Measurements from ENCODE around the gene PSMG3.

Gene PSMG3

DNA sequence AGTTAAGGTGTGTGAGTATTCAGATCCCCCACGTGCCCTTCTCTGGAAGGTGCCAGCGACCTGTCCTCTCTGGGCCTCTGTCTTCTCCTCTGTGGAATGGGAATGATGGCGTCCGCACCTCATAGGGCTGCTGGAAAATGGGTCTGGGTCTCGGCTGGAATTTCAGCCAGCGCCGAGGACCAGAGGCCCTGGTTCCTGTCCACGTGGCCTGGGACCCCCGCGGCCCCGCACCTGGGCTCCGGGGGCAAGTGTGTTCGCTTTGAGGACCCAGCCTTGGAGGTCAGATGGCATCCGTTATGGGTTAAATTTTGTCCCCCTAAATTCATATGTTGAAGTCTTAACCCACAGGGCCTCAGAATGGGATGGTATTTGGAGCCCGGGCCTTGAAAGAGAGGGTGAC, 32.6 kb upstream of the PSMG3 start:
- TF ChIP-seq, protein P1, sequence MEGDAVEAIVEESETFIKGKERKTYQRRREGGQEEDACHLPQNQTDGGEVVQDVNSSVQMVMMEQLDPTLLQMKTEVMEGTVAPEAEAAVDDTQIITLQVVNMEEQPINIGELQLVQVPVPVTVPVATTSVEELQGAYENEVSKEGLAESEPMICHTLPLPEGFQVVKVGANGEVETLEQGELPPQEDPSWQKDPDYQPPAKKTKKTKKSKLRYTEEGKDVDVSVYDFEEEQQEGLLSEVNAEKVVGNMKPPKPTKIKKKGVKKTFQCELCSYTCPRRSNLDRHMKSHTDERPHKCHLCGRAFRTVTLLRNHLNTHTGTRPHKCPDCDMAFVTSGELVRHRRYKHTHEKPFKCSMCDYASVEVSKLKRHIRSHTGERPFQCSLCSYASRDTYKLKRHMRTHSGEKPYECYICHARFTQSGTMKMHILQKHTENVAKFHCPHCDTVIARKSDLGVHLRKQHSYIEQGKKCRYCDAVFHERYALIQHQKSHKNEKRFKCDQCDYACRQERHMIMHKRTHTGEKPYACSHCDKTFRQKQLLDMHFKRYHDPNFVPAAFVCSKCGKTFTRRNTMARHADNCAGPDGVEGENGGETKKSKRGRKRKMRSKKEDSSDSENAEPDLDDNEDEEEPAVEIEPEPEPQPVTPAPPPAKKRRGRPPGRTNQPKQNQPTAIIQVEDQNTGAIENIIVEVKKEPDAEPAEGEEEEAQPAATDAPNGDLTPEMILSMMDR (IDR thresholded peaks at IDR 0.05; ENCODE audit: low read depth, low read length): no peak
- H3K4me3 ChIP-seq (ENCODE audit: low read depth, low read length): no peak overlapping the region

DNA sequence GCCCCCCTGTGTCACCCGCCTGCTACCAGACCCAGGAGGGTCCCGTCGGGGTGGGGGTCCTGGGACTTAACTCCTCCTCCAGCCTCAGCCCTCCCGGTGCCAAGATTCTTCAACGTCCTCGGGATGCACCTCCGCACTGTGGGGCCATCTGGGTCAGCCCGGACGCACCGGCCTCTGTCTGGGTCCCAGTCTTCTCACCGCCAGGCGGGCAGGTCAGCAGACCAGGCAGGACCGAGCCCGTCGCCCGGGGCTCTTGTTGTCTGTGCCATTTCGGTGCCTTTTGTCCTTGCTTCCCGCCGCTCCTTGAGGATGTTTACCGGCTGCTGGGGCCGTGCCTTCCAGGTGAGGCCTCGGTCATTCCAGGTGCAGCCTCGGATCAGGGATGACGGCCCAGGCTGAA, 32.1 kb upstream of the PSMG3 start:
- TF ChIP-seq, protein P1 (IDR thresholded peaks at IDR 0.05; ENCODE audit: low read depth, low read length): no peak
- no peak overlapping the region for H3K4me3 ChIP-seq (ENCODE audit: low read depth, low read length)

DNA sequence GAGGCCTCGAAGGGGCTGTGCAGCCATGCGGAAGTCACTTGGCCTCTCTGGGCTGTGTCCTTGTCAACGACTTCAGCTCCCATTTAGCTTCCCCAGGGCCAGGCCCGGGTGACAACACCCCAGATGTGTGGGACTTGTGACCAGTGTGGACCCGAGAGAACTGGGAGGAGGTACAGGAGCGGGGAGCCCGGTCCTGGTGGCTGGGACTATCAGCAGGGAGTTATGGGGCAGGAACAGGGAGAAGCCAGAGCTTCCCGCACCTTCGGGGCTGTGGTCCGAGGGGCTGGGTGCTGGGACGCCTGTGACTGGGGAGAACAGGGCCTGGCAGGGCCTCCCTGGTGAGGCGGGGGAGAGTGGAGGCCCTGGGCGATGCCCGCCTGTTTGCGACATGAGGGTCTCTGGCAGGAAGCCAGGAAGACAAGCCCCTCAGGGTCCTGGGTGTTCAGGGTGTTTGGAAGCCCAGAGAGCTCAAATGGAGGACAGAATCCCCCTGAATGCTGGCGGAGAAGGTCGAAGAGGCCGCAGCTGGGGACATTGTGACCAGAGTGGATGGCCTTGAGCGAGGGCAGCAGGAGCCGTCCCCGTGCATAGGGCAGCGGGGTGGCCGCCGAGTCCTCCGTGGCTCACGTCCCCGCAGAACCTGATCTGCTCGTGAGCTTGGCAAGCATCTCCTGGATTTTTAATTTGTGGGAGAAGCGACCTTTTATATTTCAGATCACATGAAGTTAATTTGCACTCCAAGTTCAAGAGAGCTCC, 30.0 kb upstream of the PSMG3 start:
- TF ChIP-seq, protein P1 (IDR thresholded peaks at IDR 0.05; ENCODE audit: low read depth, low read length): no peak
- no peak overlapping the region for H3K4me3 ChIP-seq (ENCODE audit: low read depth, low read length)

DNA sequence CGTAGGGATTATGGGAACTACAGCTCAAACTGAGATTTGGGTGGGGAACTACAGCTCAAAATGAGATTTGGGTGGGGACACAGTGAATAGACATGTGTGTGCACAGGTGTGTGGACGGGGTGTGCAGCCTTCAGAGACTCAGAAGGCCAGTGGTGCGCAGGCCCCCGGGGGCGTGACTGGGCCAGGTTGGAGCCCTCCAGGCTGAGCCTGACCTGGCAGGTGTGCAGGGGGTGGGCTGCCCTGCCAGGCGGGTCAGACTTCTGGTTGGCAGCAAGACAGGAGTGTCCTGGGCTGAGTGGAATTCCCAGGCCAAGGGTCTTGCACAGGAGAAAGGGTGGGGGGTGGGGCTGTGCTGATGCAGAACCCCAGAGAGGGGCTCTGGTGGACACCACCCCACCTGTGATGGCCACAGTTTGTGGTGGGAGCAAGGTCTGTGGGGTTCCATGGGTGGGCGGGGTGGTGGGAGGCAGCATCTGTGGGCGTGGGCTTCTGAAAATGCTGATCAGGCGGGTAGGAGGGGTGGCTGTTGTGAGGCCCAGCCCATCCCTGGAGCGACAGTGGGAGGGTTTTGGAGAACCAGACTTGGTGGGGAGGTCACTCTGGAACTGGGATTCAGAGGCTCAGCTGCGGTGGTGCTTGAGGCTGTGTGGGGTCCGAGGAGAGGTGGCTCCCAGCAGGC, 29.3 kb upstream of the PSMG3 start:
- no peak overlapping the region for H3K4me3 ChIP-seq (ENCODE audit: low read depth, low read length)
- TF ChIP-seq, protein P1 (IDR thresholded peaks at IDR 0.05; ENCODE audit: low read depth, low read length): no peak

DNA sequence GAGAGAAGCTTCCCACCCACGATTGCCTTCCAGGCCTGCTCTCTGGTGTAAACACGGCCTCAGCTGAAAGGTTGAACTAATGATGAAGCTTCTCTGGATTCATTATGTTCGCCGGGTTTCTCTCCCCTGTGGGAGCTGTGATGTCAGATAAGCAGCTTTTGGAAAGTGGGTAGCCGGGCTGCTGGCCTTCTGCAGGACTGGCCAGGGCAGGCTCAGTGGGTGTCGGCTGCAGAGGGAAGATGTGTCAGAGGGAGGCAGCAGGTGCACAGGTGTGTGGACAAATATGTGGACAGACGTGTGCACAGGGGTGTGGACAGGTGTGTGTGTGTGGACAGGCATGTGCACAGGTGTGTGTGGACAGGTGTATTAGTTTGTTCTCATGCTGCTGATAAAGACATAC, 28.5 kb upstream of the PSMG3 start:
- no peak overlapping the region for H3K4me3 ChIP-seq (ENCODE audit: low read depth, low read length)
- TF ChIP-seq, protein P1 (IDR thresholded peaks at IDR 0.05; ENCODE audit: low read depth, low read length): no peak

DNA sequence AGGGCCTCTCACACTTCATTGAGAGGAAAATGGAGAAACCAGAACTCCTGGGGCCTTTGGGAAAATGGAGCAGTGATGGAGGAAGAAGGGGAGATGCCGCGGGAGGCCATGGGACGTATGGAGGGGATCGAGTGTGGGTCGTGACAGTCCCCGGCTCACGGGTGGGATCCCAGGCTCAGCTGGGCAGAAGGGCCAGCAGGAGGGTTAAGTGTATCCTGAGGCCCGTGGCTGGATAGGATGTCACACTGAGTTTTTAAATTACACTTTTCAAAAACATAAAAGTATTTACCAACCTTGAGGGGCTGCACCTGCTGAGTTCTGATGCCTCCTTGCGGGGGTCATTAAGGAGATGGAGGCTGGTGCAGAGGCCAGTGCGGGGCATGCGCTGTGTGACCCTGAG, 28.0 kb upstream of the PSMG3 start:
- no peak overlapping the region for H3K4me3 ChIP-seq (ENCODE audit: low read depth, low read length)
- TF ChIP-seq, protein P1 (IDR thresholded peaks at IDR 0.05; ENCODE audit: low read depth, low read length): no peak

DNA sequence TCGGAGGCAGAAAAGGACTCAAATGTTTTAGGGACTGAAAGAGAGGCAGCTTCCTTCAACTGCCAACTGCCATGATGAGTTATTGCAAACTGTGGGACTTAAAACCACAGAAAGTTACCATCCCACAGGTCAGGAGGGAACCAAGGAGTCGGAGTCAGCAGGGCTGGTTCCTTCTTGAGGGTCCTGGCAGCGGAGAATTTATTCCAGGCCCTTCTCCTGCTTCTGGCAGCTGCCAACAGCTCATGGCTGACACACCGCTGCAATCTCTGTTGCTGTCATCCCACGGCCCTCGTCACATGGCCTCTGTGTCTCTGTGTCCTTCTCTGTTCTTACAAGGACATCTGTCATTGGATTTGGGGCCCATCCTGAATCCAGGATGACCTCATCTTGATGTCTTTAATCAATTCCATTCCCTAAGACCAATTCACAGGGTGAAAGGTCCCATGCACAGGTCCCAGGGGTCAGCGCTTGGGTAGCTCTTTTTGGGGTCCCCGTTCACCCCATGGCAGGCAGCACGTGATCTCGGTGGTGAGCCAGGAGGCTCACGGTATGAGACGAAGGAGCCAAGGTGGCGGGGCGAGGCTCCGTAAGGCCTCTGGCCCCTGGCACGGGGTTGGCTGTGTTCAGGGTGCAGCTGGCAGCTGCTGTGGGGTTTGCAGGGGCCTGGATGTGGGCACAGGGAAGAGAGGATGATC, 27.4 kb upstream of the PSMG3 start:
- TF ChIP-seq, protein P1 (IDR thresholded peaks at IDR 0.05; ENCODE audit: low read depth, low read length): no peak
- H3K4me3 ChIP-seq (ENCODE audit: low read depth, low read length): no peak overlapping the region

Measured in WI38 (cell line).